Measurements from ENCODE around the gene CXCR5.

DNA sequence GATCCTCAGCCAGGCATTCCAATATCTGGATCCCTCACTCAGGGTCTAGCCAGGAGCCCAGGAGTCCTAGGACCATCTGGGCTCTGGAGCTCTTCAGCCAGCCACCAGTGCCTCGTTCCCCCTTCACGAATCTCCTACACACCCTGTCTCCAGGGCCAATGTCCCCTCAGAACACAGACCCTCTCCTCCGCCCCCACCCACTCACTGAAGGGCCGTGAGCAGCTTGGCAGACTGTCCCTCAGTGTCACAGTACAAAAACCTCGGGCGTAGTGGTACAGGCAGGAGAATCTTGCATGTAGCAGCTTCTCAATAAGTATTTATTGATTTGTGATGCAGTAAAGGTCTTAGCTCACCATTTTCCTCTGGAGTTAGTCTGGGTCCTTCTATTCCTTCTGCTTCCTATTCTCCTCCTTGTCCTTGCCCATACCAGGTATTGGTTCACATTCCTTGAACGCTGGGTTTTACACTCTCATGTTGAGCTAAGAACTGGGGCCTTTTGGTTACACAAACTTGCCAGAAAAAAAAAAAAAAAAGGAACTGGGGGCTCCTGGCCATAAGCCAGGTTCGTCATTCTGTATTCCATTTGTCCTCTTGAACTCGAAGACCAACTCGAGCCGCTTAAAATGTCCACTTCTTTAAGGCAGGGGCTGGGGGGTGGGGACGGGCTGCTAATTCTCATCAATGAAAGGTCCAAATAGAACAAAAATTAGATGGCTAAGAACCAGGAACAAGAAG lies 2.3 kb downstream of the CXCR5 start:
- TF ChIP-seq, protein P1, sequence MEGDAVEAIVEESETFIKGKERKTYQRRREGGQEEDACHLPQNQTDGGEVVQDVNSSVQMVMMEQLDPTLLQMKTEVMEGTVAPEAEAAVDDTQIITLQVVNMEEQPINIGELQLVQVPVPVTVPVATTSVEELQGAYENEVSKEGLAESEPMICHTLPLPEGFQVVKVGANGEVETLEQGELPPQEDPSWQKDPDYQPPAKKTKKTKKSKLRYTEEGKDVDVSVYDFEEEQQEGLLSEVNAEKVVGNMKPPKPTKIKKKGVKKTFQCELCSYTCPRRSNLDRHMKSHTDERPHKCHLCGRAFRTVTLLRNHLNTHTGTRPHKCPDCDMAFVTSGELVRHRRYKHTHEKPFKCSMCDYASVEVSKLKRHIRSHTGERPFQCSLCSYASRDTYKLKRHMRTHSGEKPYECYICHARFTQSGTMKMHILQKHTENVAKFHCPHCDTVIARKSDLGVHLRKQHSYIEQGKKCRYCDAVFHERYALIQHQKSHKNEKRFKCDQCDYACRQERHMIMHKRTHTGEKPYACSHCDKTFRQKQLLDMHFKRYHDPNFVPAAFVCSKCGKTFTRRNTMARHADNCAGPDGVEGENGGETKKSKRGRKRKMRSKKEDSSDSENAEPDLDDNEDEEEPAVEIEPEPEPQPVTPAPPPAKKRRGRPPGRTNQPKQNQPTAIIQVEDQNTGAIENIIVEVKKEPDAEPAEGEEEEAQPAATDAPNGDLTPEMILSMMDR (optimal IDR thresholded peaks at IDR 0.05 in 1 of 3, IDR thresholded peaks at IDR 0.05 in 1 of 3, conservative IDR thresholded peaks at IDR 0.05 in 1 of 3; ENCODE audit: extremely low read depth in 1 of 3, insufficient read depth in 2 of 3, low read length in 3 of 3): no peak
- TF ChIP-seq EZH2 (IDR thresholded peaks at IDR 0.05; ENCODE audit: low read length): no peak

Measured in keratinocyte (primary cell).